IMR-90 (cell line): ENCODE measurements around the gene NEURL1B. TPM values are rescaled to one million over a fixed set of nuclear protein-coding genes. Genes with fewer than 3 reads are reported as not detected.

ENCODE experiments used
- ATAC-seq: fragments of 200-7000 bp; cut with Tn5 transposase; 2 replicates; pipeline ENCODE4 v1.9.1; 2020; ENCODE audit warnings: low read depth, mild to moderate bottlenecking, moderate library complexity
- BruUV-seq: library from RNA; stranded (reverse); fragments of 400-500 nt; replicated peaks from 2 replicates; lab custom pipeline; 2021; lab: Mats Ljungman, UMichigan
- CTCF ChIA-PET: fragments of 300-600 bp; formaldehyde crosslinking; extraction: SDS; loops from one replicate; lab custom pipeline; 2021; ENCODE audit warnings: antibody characterized with exemption; lab: Yijun Ruan, JAX
- POLR2A ChIA-PET: fragments of 300-600 bp; sonication (Branson Sonifier 250); formaldehyde crosslinking; loops from one replicate; lab custom pipeline; 2022; ENCODE audit warnings: antibody characterized with exemption; ENCODE audit not compliant: unreplicated experiment; lab: Charles Lee
- DNase-seq: peaks from one replicate; pipeline ENCODE4 v3.0.0; 2013
- H2AFZ ChIP-seq: replicated peaks from 2 replicates; pipeline ENCODE3; 2013; ENCODE audit warnings: low read length, mild to moderate bottlenecking; ENCODE audit not compliant: poor library complexity
- H2AK5ac ChIP-seq: 2 replicates; pipeline ENCODE4 v1.6.1; 2013; ENCODE audit warnings: low read depth, low read length, inconsistent platforms
- H2AK9ac ChIP-seq: replicated peaks from 2 replicates; pipeline ENCODE3; 2013; ENCODE audit warnings: mild to moderate bottlenecking, low read depth, low read length, moderate library complexity; ENCODE audit not compliant: poor library complexity
- H2BK120ac ChIP-seq: 2 replicates; pipeline ENCODE4 v1.6.1; 2013; ENCODE audit warnings: low read depth, low read length, inconsistent platforms
- H2BK15ac ChIP-seq: 3 replicates; pipeline ENCODE4 v1.6.1; 2013; ENCODE audit warnings: low read depth, low read length, inconsistent platforms
- H2BK20ac ChIP-seq: 2 replicates; pipeline ENCODE4 v1.6.1; 2013; ENCODE audit warnings: low read depth, mild to moderate bottlenecking, inconsistent platforms, low read length, moderate library complexity
- H2BK5ac ChIP-seq: 2 replicates; pipeline ENCODE4 v1.6.1; 2013; ENCODE audit warnings: mild to moderate bottlenecking, low read depth, low read length, inconsistent platforms; ENCODE audit not compliant: poor library complexity, severe bottlenecking
- H3K14ac ChIP-seq: replicated peaks from 2 replicates; pipeline ENCODE4 v1.6.1; 2013; ENCODE audit warnings: low read depth, low read length, inconsistent platforms
- H3K18ac ChIP-seq: 2 replicates; pipeline ENCODE4 v1.6.1; 2013; ENCODE audit warnings: low read depth, low read length, control low read depth
- H3K23ac ChIP-seq: 2 replicates; pipeline ENCODE4 v1.6.1; 2013; ENCODE audit warnings: low read depth, low read length, inconsistent platforms
- H3K27ac ChIP-seq: 2 replicates; pipeline ENCODE4 v1.5.1; 2013; ENCODE audit warnings: mild to moderate bottlenecking, control low read depth, low read length; ENCODE audit not compliant: insufficient read depth
- H3K27me3 ChIP-seq: 2 replicates; pipeline ENCODE4 v1.6.1; 2013; ENCODE audit warnings: low read length; ENCODE audit not compliant: control insufficient read depth, insufficient read depth
- H3K36me3 ChIP-seq: 2 replicates; pipeline ENCODE4 v1.6.1; 2013; ENCODE audit warnings: low read length, mixed read lengths; ENCODE audit not compliant: control insufficient read depth, insufficient read depth
- H3K4ac ChIP-seq: 2 replicates; pipeline ENCODE4 v1.6.1; 2013; ENCODE audit warnings: low read depth, low read length, inconsistent platforms
- H3K4me1 ChIP-seq: 2 replicates; pipeline ENCODE4 v1.6.1; 2013; ENCODE audit warnings: low read length, mixed read lengths; ENCODE audit not compliant: control insufficient read depth, insufficient read depth
- H3K4me2 ChIP-seq: 2 replicates; pipeline ENCODE4 v1.6.1; 2013; ENCODE audit warnings: low read depth, mild to moderate bottlenecking, control low read depth, low read length, moderate library complexity
- H3K4me3 ChIP-seq: 2 replicates; pipeline ENCODE4 v1.5.1; 2013; ENCODE audit warnings: low read depth, mild to moderate bottlenecking, control low read depth, low read length, moderate library complexity; ENCODE audit not compliant: insufficient read depth
- H3K56ac ChIP-seq: 2 replicates; pipeline ENCODE4 v1.6.1; 2013; ENCODE audit warnings: low read length, inconsistent platforms; ENCODE audit not compliant: insufficient read depth; ENCODE audit errors: extremely low read depth
- H3K79me1 ChIP-seq, 2 experiments: 2 replicates each; pipeline ENCODE4 v1.6.1; 2013; ENCODE audit warnings: low read length in 2 of 2, inconsistent platforms in 1 of 2, low read depth in 1 of 2
- H3K9ac ChIP-seq: 2 replicates; pipeline ENCODE4 v1.6.1; 2013; ENCODE audit warnings: low read depth, low read length, control low read depth
- H3K9me1 ChIP-seq: 2 replicates; pipeline ENCODE4 v1.6.1; 2013; ENCODE audit warnings: low read length, inconsistent platforms; ENCODE audit not compliant: insufficient read depth
- H3K9me3 ChIP-seq: 2 replicates; pipeline ENCODE4 v1.6.1; 2013; ENCODE audit warnings: low read length; ENCODE audit not compliant: control insufficient read depth, insufficient read depth
- H4K20me1 ChIP-seq: 2 replicates; pipeline ENCODE4 v1.6.1; 2013; ENCODE audit warnings: low read length, inconsistent platforms; ENCODE audit not compliant: insufficient read depth
- H4K5ac ChIP-seq: 2 replicates; pipeline ENCODE4 v1.6.1; 2013; ENCODE audit warnings: mild to moderate bottlenecking, low read depth, low read length, control low read depth
- H4K8ac ChIP-seq, 2 experiments: 2 replicates each; pipeline ENCODE4 v1.6.1; 2013; ENCODE audit warnings: low read depth in 2 of 2, low read length in 2 of 2, control low read depth in 1 of 2, inconsistent platforms in 1 of 2
- H4K91ac ChIP-seq: 2 replicates; pipeline ENCODE4 v1.6.1; 2013; ENCODE audit warnings: low read depth, low read length, inconsistent platforms; ENCODE audit not compliant: insufficient read depth
- ELK1 ChIP-seq: fragments of 150-350 bp; IDR thresholded peaks from 2 replicates; pipeline ENCODE4 v1.6.1; 2016; ENCODE audit warnings: low read depth, mild to moderate bottlenecking, low read length, moderate library complexity, borderline replicate concordance
- FOS ChIP-seq: fragments of 150-350 bp; IDR thresholded peaks from 2 replicates; pipeline ENCODE4 v1.6.1; 2016; ENCODE audit warnings: low read depth, low read length
- MAFK ChIP-seq: IDR thresholded peaks from 2 replicates; pipeline ENCODE4 v1.6.1; 2012; ENCODE audit warnings: low read depth, low read length, improper control_type of control experiment
- MAZ ChIP-seq: IDR thresholded peaks from 2 replicates; pipeline ENCODE4 v1.6.1; 2012; ENCODE audit warnings: low read depth, mild to moderate bottlenecking, low read length, improper control_type of control experiment, moderate library complexity, borderline replicate concordance
- MXI1 ChIP-seq: IDR thresholded peaks from 2 replicates; pipeline ENCODE4 v1.6.1; 2012; ENCODE audit warnings: low read depth, mild to moderate bottlenecking, low read length, moderate library complexity, borderline replicate concordance
- NFE2L2 ChIP-seq: fragments of 150-350 bp; IDR thresholded peaks from 2 replicates; pipeline ENCODE4 v1.6.1; 2016; ENCODE audit warnings: low read depth, mild to moderate bottlenecking, low read length
- RAD21 ChIP-seq: IDR thresholded peaks from 2 replicates; pipeline ENCODE4 v1.6.1; 2012; ENCODE audit warnings: low read length, improper control_type of control experiment
- RCOR1 ChIP-seq: IDR thresholded peaks from 2 replicates; pipeline ENCODE4 v1.6.1; 2012; ENCODE audit warnings: mild to moderate bottlenecking, low read length, improper control_type of control experiment; ENCODE audit not compliant: insufficient replicate concordance
- RFX5 ChIP-seq: IDR thresholded peaks from 2 replicates; pipeline ENCODE4 v1.8.0; 2012; ENCODE audit warnings: low read depth, mild to moderate bottlenecking, low read length, moderate library complexity
- SMC3 ChIP-seq: fragments of 150-350 bp; IDR thresholded peaks from 2 replicates; pipeline ENCODE4 v1.6.1; 2016; ENCODE audit warnings: low read depth, mild to moderate bottlenecking, antibody characterized with exemption, low read length, moderate library complexity
- WGBS, 2 experiments: methylation state at CpG; one replicate each; pipeline versions ENCODE4 v1.1.5 to v1.1.7; 2013; ENCODE audit warnings: missing lambda C conversion rate in 2 of 2; ENCODE audit not compliant: insufficient read length in 1 of 2; ENCODE audit errors: extremely low coverage in 2 of 2; 5-methylcytosine and 5-hydroxymethylcytosine counted together
- dilution Hi-C: fragments of 300-500 bp; cut with HindIII; formaldehyde crosslinking; loops from one replicate; pipeline ENCODE4 v1.14.3; 2018; ENCODE audit warnings: low sequenced_read_pairs; ENCODE audit not compliant: unreplicated experiment
- in situ Hi-C: fragments of 300-500 bp; cut with MboI; formaldehyde crosslinking; loops from 3 replicates; pipeline ENCODE4 v1.14.3; 2019; ENCODE audit warnings: low sequenced_read_pairs, inconsistent platforms, mixed read lengths
- intact Hi-C: fragments of 100-400 bp; cut with micrococcal nuclease; formaldehyde crosslinking; loops from 2 replicates; pipeline ENCODE4 v1.10.0; 2022
- polyA plus RNA-seq, 3 experiments: library from polyadenylated mRNA; depleted of rRNA; stranded (reverse); fragments of >200 nt; gene quantifications; 2 replicates each; pipeline ENCODE4 v1.2.3, GENCODE V29; 2012; ENCODE audit warnings: low replicate concordance in 1 of 3
- total RNA-seq: library from RNA; depleted of rRNA; stranded (reverse); fragments of >200 nt; gene quantifications from 2 replicates; pipeline ENCODE4 v1.2.3, GENCODE V29; 2012
- TF ChIP-seq, protein P1 (sequence below): fragments of 150-350 bp; IDR thresholded peaks from 2 replicates; pipeline ENCODE4 v1.6.1; 2017; ENCODE audit warnings: mild to moderate bottlenecking, antibody characterized with exemption, low read length, low read depth

Gene NEURL1B
- total and polyA plus RNA-seq, 2 of the 4 experiments (the other 2 are of a cell fraction): 1.8 to 2.8 TPM

DNA sequence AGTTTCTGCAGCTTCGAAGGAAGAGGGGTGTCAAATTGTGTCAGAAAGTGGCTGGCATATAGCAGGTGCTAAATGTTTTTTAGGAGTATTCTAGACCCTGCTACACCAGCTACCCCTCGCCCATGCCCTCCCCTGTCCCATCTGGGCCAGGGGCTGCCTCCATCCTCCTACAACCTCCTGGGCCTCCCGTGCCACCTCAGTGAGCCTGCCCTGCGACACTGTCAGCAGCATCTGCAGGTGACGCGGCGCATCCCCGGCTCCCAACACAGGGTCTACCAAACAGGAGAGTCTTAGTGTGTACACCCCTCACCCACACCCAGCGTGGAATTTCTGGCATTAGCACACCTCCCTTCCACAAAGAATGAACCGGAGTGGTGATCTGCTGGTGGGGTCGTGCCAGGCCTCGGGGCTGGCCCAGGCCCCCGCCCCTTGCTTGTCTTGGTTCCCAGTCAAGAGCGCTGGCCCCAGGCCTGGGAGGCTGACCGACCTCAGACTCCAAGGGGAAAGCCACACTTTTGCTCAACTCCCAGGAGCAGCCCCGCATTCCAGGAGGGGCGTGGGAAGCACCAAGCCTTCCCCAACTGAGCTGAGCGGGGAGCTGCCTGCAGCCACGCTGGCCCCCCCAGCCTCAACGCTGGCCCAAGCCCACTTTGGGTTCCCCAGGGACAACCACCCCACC is 55.2 kb downstream of the NEURL1B start:
- peaks cover 18% of the 10 kb centered on the region for H3K27me3 ChIP-seq
- no peak overlapping the region for H3K14ac ChIP-seq
- no peak overlapping the region for H4K91ac ChIP-seq
- no peak overlapping the region for H3K4me2 ChIP-seq
- TF ChIP-seq RFX5: no peak
- TF ChIP-seq RAD21: no peak
- no peak for TF ChIP-seq MAFK
- TF ChIP-seq FOS: no peak
- no peak for TF ChIP-seq MAZ
- TF ChIP-seq, protein P1, sequence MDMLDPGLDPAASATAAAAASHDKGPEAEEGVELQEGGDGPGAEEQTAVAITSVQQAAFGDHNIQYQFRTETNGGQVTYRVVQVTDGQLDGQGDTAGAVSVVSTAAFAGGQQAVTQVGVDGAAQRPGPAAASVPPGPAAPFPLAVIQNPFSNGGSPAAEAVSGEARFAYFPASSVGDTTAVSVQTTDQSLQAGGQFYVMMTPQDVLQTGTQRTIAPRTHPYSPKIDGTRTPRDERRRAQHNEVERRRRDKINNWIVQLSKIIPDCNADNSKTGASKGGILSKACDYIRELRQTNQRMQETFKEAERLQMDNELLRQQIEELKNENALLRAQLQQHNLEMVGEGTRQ: no peak
- no peak for TF ChIP-seq SMC3
- no peak for TF ChIP-seq MXI1
- no peak for TF ChIP-seq ELK1
- no peak for TF ChIP-seq RCOR1
- TF ChIP-seq NFE2L2: no peak
- peak overlapping the region; percentile 100 for H2AFZ ChIP-seq
- H3K23ac ChIP-seq: no peak overlapping the region
- ATAC-seq (no peak), DNase-seq (no peak)
- no peak overlapping the region for H3K56ac ChIP-seq
- no peak overlapping the region for H2BK5ac ChIP-seq
- peaks cover 3% of the 10 kb centered on the region; the same call in 1 of the 2 replicates for H3K9me1 ChIP-seq
- no peaks in the 10 kb centered on the region for H4K20me1 ChIP-seq
- H4K5ac ChIP-seq: no peak overlapping the region
- H3K18ac ChIP-seq: no peak overlapping the region
- in situ Hi-C loops: loop anchor here (5.0 kb wide), 1 partner anchor 219 kb away; no protein-coding TSS in a partner anchor
- no peak overlapping the region for H3K4me3 ChIP-seq
- no peak overlapping the region for H2BK15ac ChIP-seq
- H2AK9ac ChIP-seq: peak overlapping the region; percentile 95
- no peaks in the 10 kb centered on the region for H3K36me3 ChIP-seq
- dilution Hi-C loops: no loop called here
- BruUV-seq: no TSS peak
- no peak overlapping the region for H2AK5ac ChIP-seq
- H2BK120ac ChIP-seq: 0 out of 2 replicates have a peak overlapping the region, but pooled peaks have one; percentile 96
- no peak overlapping the region for H3K27ac ChIP-seq
- peaks cover 5% of the 10 kb centered on the region; the same call in 1 of the 2 replicates for H3K4me1 ChIP-seq
- ChIA-PET CTCF (interaction anchor here (0.8 to 4.4 kb wide), 6 partner anchors 31 to 278 kb away, joined by 3 to 24 read pairs (median 4); no protein-coding TSS in a partner anchor), POLR2A (no interaction called here)
- no peak overlapping the region for H3K4ac ChIP-seq
- no peak overlapping the region for H3K9ac ChIP-seq
- H3K9me3 ChIP-seq: no peaks in the 10 kb centered on the region
- no peaks in the 10 kb centered on the region for H3K79me1 ChIP-seq
- H2BK20ac ChIP-seq: no peak overlapping the region
- no peak overlapping the region; a peak in 1 of 4 replicates for H4K8ac ChIP-seq
- intact Hi-C loops: loop anchor here (5.0 kb wide), 1 partner anchor 34 kb away; no protein-coding TSS in a partner anchor
- 66% methylated on average over 4 of the region's 20 CpGs; no CpG with 5 or more reads in 1 of the 2 experiments for WGBS, 2 experiments
